ENCODE measurements around the gene ANO7. TPM values are rescaled to one million over a fixed set of nuclear protein-coding genes. Genes with fewer than 3 reads are reported as not detected.

ANO7 gene
- total and polyA plus RNA-seq, 2 of the 13 experiments (the other 11 are each of a cell fraction or from before 2014, with no cell fraction given), result 4.1 to 4.9 TPM

- DNase-seq (ENCODE audit: low spot score) (no peak), ATAC-seq (no peak), FAIRE-seq (no peak)
- H3K4me1 ChIP-seq (ENCODE audit: insufficient read depth, low read length), result peaks cover 75% of the 10 kb centered on the region
- H3K36me3 ChIP-seq (replicated peaks in 1 of 2; ENCODE audit: control insufficient read depth in 1 of 2, insufficient read depth in 2 of 2, low read length in 2 of 2), result peaks cover 2 to 7% of the 10 kb centered on the region in 2 experiments; a peak in 2 of 5 replicates
- H4K20me1 ChIP-seq (ENCODE audit: insufficient read depth, low read length), result peaks cover 3% of the 10 kb centered on the region; the same call in 1 of the 2 replicates
- H3K27me3 ChIP-seq (ENCODE audit: control insufficient read depth in 1 of 2, insufficient read depth in 2 of 2, low read length in 2 of 2), result peaks cover 0 to 5% of the 10 kb centered on the region in 2 experiments; a peak in 1 of 5 replicates
- in situ Hi-C loops (cut with HindIII; ENCODE audit: extremely low pct_ligation_motif_present, low pct_unique_long_range_greater_than_20kb) (loop anchor here (5.0 to 25.0 kb wide), 2 partner anchors 128 to 658 kb away; partner anchors contain the start of genes ANKMY1, DUSP28 and RNPEPL1), intact Hi-C loops (cut with micrococcal nuclease; ENCODE audit: unreplicated experiment) (loop anchor here (5.0 to 10.0 kb wide), 2 partner anchors 128 to 365 kb away; no protein-coding TSS in a partner anchor)
- WGBS (ENCODE audit: low lambda C conversion rate), result 91% methylated on average over 6 of the region's 6 CpGs
- peaks cover 41% of the 10 kb centered on the region for H3K79me2 ChIP-seq (ENCODE audit: insufficient read depth, low read length)
- no peaks in the 10 kb centered on the region for H3K9me3 ChIP-seq (ENCODE audit: low read length)
- H2AFZ ChIP-seq (ENCODE audit: low read length), result no peak overlapping the region
- BruUV-seq (replicated peaks), result no TSS peak
- peak overlapping the region; percentile 88 for H3K4me2 ChIP-seq (ENCODE audit: low read depth, low read length)
- TF ChIP-seq ASH2L (IDR thresholded peaks at IDR 0.05; ENCODE audit: insufficient read length, low read depth, low read length) (peak; percentile 12), ZFY (CRISPR knock-in tag; IDR thresholded peaks at IDR 0.05) (no peak)
- ChIA-PET POLR2A (interaction anchor here (0.7 kb wide), 1 partner anchor 339 kb away, joined by 3 read pairs; no protein-coding TSS in a partner anchor), CTCF (ENCODE audit: low intra/inter-chr PET ratio, low total read pairs) (no interaction called here)
- H3K9ac ChIP-seq (ENCODE audit: insufficient read depth, low read depth, low read length), result no peak overlapping the region
- H3K27ac ChIP-seq (ENCODE audit: extremely low read length, insufficient read depth, low read length), result no peak overlapping the region
- peak overlapping the region; percentile 9 to 77 (median 70); a peak in 4 of 6 replicates for H3K4me3 ChIP-seq (replicated peaks in 1 of 3; ENCODE audit: insufficient read depth in 1 of 3, low read depth in 2 of 3, low read length in 3 of 3)
Measured at GRCh38 chr2:241219856-241220356, 31.4 kb downstream of the ANO7 start.

DNA sequence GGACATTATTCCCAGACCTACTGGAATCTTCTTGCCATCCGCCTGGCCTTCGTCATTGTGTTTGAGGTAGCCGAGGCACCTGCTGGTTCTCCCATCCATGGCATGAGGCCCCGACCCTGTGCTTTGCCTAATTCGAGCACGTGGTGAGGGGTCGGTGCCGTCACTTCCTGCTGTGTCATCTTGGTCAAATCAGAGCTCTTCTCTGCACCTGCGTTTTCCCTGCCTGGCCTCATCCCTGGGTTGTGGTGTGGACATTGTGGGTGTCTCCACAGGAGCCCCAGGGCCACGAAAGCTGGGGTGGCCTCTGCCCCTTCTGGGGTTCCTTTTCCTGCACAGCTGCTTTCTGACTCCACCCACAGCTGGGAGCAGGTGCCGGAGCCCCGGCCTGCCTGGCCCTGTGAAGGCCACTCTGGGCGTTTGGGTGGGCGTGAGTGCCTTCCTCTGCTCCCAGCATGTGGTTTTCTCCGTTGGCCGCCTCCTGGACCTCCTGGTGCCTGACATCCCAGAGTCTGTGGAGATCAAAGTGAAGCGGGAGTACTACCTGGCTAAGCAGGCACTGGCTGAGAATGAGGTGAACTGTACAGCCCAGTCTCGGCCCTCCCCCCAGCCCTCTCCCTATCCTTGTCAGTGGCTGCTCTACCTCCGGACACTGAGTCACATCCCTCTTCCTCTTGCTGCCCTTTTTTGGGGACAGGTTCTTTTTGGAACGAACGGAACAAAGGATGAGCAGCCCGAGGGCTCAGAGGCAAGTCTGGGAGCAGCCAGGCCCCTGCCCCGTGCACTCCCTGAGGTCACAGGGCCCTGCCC, 34.9 kb downstream of the ANO7 start:
- peak overlapping the region; percentile 78 for H3K27ac ChIP-seq (ENCODE audit: extremely low read length, insufficient read depth, low read length)
- H3K79me2 ChIP-seq (ENCODE audit: insufficient read depth, low read length), result peaks cover 45% of the 10 kb centered on the region
- BruUV-seq (replicated peaks), result TSS peak; percentile 29
- H3K36me3 ChIP-seq (replicated peaks in 1 of 2; ENCODE audit: control insufficient read depth in 1 of 2, insufficient read depth in 2 of 2, low read length in 2 of 2), result peaks cover 15 to 33% of the 10 kb centered on the region in 2 experiments
- intact Hi-C loops (cut with micrococcal nuclease; ENCODE audit: unreplicated experiment), result loop anchor here (5.0 to 10.0 kb wide), 2 partner anchors 131 to 369 kb away; no protein-coding TSS in a partner anchor
- H3K9ac ChIP-seq (ENCODE audit: insufficient read depth, low read depth, low read length), result peak overlapping the region; percentile 59
- H3K27me3 ChIP-seq (ENCODE audit: control insufficient read depth in 1 of 2, insufficient read depth in 2 of 2, low read length in 2 of 2), result no peaks in the 10 kb centered on the region; a peak in 1 of 5 replicates
- POLR2A ChIA-PET, result interaction anchor here (1.1 to 4.3 kb wide), 7 partner anchors 10 to 463 kb away, joined by 3 to 21 read pairs (median 7); partner anchors contain the start of genes DTYMK, HDLBP, MTERF4 and SEPTIN2
- FAIRE-seq, result peak; percentile 18
- CTCF ChIA-PET (ENCODE audit: low intra/inter-chr PET ratio, low total read pairs), result no interaction called here
- DNase-seq (ENCODE audit: low spot score), result peak; percentile 76
- in situ Hi-C loops (cut with HindIII; ENCODE audit: extremely low pct_ligation_motif_present, low pct_unique_long_range_greater_than_20kb), result loop anchor here (25.0 kb wide), 1 partner anchor 661 kb away; the partner anchor contains the start of genes ANKMY1, DUSP28 and RNPEPL1
- ATAC-seq, result peak; percentile 59
- H3K4me1 ChIP-seq (ENCODE audit: insufficient read depth, low read length), result peaks cover 65% of the 10 kb centered on the region
- peak overlapping the region; percentile 19 to 70 (median 24); a peak in 5 of 6 replicates for H3K4me3 ChIP-seq (replicated peaks in 1 of 3; ENCODE audit: insufficient read depth in 1 of 3, low read depth in 2 of 3, low read length in 3 of 3)
- no peaks in the 10 kb centered on the region for H3K9me3 ChIP-seq (ENCODE audit: low read length)
- H4K20me1 ChIP-seq (ENCODE audit: insufficient read depth, low read length), result peaks cover 9% of the 10 kb centered on the region; the same call in 1 of the 2 replicates
- 46% methylated on average over 21 of the region's 23 CpGs for WGBS (ENCODE audit: low lambda C conversion rate)
- no peak overlapping the region for H2AFZ ChIP-seq (ENCODE audit: low read length)
- H3K4me2 ChIP-seq (ENCODE audit: low read depth, low read length), result peak overlapping the region; percentile 92
- TF ChIP-seq RXRA (CRISPR knock-in tag; IDR thresholded peaks at IDR 0.05) (no peak), ZNF10 (CRISPR knock-in tag; IDR thresholded peaks at IDR 0.05; ENCODE audit: borderline replicate concordance, low read depth) (no peak), MYNN (CRISPR knock-in tag; IDR thresholded peaks at IDR 0.05; ENCODE audit: low read depth) (no peak), SPEN (CRISPR knock-in tag; IDR thresholded peaks at IDR 0.05; ENCODE audit: low read depth) (no peak)
- TF ChIP-seq, protein P1, sequence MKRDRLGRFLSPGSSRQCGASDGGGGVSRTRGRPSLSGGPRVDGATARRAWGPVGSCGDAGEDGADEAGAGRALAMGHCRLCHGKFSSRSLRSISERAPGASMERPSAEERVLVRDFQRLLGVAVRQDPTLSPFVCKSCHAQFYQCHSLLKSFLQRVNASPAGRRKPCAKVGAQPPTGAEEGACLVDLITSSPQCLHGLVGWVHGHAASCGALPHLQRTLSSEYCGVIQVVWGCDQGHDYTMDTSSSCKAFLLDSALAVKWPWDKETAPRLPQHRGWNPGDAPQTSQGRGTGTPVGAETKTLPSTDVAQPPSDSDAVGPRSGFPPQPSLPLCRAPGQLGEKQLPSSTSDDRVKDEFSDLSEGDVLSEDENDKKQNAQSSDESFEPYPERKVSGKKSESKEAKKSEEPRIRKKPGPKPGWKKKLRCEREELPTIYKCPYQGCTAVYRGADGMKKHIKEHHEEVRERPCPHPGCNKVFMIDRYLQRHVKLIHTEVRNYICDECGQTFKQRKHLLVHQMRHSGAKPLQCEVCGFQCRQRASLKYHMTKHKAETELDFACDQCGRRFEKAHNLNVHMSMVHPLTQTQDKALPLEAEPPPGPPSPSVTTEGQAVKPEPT (CRISPR knock-in tag; IDR thresholded peaks at IDR 0.05; ENCODE audit: low read depth), result no peak
